GM20000 (cell line): ENCODE data around the gene CDT1.
"Not testable (repeated sequence)": the region's sequence is repeated elsewhere in the genome, so short reads cannot be mapped to it uniquely, and the experiment has no call there.

Experiments used
- DNase-seq: peaks from one replicate; pipeline ENCODE4 v3.0.0; 2012; ENCODE audit warnings: low spot score
- TF ChIP-seq, protein P1 (sequence below): IDR thresholded peaks from 2 replicates; pipeline ENCODE4 v1.5.1; 2012; ENCODE audit warnings: mild to moderate bottlenecking, control low read depth; ENCODE audit errors: extremely low read depth, missing control alignments

Gene CDT1

DNA sequence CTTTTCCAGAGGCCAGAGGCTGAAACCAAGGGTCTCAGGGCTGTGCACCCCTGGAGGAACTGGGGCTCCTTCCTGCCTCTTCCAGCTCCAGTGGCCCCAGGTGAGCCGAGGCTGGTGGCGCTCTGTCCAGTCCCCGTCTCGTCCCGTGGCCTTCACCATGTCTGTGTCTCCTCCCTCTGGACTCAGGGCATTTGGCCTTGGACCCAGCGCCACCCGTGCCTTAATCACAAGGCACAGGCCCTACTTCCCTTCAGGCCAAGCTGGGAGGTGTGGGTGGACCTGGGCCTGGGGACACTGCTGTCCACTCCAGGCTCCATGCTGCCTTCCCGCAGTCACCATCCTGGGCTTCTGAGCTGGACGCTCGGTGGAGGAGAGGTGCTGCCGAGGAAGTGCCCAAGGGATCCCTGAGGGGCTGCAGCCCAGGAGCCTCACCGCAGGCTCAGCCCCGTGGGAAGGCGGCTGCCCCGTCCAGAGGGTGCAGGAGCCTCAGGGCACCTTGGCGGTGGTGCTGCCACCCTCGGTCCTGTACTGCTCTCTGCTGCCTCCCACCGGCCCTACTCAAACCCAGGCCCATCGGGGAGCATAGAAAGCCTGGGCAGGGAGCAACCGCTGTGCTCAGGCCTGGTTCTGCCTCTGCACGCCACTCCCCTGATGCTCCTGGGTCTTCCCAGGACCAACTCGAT is 17.7 kb downstream of the CDT1 start:
- DNase-seq: no peak
- TF ChIP-seq, protein P1, sequence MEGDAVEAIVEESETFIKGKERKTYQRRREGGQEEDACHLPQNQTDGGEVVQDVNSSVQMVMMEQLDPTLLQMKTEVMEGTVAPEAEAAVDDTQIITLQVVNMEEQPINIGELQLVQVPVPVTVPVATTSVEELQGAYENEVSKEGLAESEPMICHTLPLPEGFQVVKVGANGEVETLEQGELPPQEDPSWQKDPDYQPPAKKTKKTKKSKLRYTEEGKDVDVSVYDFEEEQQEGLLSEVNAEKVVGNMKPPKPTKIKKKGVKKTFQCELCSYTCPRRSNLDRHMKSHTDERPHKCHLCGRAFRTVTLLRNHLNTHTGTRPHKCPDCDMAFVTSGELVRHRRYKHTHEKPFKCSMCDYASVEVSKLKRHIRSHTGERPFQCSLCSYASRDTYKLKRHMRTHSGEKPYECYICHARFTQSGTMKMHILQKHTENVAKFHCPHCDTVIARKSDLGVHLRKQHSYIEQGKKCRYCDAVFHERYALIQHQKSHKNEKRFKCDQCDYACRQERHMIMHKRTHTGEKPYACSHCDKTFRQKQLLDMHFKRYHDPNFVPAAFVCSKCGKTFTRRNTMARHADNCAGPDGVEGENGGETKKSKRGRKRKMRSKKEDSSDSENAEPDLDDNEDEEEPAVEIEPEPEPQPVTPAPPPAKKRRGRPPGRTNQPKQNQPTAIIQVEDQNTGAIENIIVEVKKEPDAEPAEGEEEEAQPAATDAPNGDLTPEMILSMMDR: no peak

DNA sequence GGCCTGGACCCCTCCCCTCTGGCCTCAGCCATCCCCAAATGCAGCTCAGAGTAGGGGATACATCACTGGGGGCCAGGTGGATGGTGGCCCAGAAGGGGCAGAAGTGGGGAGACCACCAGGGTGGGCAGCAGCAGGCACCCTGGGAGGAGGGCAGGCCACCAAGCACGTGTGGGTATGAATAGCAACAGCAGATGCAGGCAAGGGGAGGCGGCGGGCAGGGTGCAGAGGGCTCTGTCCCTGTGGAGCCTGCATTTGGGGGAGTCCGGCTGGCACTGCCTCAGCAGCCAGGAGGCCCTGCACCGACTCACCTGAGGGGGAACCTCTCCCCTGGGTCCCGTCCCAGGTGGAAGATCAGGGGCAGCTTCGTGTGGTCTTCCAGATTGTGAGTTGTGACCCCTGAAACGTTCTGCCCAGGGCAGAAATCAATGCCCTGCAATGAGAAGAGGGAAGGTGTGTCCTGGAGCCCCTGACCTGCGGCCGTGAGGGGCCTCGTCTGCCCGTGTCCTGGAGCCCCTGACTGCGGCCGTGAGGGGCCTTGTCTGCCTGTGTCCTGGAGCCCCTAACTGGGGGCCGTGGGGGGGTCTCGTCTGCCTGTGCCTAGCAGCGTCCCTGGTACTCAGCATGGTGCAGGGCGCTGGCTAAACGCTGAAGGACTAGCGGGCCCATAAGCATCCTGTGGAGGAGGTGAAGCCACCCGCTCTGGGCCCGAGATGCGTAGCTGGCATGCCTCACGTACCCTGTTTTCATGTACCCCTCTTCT is 18.9 kb downstream of the CDT1 start:
- no peak for DNase-seq
- TF ChIP-seq, protein P1: no peak

DNA sequence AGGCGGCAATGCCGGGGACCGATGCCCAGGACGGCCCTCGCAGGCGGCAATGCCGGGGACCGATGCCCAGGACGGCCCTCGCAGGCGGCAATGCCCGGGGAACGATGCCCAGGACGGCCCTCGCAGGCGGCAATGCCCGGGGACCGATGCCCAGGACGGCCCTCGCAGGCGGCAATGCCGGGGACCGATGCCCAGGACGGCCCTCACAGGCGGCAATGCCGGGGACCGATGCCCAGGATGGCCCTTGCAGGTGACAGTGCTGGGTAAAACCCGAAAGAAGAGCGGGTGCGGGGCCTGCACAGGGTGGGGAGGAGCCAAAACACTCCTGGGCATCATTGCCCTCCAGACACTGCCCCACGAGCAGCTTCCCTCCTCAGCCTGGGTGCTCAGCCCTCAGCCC is 20.1 kb downstream of the CDT1 start:
- not testable (repeated sequence) for DNase-seq

DNA sequence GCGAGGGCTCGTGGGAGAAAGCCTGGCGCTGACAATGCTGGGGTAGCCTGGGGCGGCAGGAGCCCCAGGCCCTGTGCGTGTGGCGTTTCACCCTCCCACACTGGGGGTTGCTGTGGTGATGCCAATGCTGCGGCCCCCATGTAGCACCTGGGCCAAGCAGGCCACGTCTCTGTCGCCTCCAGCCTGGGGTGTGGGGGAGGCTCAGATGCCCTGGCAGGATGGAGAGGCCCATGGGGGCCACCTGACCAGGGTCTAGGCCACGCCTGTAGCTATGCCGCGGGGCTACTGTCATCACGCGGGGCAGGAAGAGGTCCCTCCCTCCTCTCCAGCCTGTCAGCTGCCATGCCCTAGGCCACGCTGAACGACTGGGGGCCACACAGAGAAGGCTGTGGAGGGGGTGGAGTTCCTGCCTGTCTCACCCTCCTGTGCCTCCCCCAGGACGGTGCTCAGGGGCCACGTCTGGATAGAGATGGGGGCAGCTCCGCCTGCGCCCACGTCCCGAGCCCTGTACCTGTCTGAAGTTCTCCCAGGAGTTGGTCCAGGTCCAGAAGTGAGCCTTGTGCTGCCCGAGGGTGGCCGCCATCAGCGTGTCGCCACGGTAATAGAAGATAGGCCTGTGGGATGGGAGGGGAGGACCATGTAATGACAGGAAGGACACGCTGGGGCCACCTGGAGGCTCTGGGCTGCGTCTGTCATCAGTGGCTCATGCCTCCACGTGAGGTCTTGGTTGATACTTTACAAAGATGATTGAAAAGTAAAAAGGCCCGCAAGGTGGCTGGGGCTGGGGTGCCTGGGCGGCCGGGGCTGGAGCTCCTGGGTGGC is 20.9 kb downstream of the CDT1 start:
- no peak for DNase-seq
- TF ChIP-seq, protein P1: no peak

DNA sequence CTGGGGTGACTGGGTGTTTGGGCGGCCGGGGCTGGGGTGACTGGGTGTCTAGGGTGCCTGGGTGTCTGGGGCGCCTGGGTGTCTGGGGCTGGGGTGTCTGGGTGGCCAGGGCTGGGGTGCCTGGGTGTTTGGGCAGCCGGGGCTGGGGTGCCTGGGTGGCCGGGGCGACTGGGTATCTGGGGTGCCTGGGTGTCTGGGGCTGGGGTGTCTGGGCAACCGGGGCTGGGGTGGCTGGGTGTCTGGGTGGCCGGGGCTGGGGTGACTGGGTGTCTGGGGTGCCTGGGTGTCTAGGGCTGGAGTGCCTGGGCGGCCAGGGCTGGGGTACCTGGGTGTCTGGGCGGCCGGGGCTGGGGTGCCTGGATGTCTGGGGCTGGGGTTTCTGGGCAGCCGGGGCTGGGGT is 21.6 kb downstream of the CDT1 start:
- TF ChIP-seq, protein P1: no peak
- DNase-seq: no peak

DNA sequence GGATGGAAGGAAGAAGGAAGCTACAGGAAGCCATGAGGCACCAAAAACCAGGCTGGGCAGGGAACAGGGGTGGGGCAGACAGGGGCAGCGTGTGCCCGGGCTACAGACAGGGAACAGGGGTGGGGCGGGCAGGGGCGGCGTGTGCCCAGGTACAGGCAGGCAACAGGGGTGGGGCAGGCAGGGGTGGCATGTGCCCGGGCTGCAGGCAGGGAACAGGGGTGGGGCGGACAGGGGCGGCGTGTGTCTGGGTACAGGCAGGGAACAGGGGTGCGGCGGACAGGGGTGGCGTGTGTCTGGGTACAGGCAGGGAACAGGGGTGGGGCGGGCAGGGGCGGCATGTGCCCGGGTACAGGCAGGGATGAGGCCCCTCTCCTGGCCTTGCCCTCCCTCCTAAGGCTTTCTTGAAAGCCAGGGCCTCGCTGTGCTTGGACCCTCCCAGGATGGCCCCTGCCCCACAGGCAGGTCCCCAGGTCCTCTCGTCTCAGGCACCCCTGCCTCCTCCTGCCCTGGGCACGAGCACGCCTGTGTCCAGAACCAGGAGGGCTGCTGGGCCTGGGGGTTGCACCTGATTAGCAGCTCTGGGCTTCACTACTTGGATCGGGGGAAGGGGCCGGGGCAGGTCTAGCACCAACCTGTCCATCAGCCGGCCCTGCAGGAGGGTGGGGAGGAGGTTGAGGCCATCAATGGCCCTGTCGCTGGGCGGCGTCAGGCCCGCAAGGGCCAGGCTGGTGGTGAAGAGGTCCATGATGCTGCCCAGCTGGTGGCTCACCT is 22.7 kb downstream of the CDT1 start:
- DNase-seq: no peak
- TF ChIP-seq, protein P1: no peak

DNA sequence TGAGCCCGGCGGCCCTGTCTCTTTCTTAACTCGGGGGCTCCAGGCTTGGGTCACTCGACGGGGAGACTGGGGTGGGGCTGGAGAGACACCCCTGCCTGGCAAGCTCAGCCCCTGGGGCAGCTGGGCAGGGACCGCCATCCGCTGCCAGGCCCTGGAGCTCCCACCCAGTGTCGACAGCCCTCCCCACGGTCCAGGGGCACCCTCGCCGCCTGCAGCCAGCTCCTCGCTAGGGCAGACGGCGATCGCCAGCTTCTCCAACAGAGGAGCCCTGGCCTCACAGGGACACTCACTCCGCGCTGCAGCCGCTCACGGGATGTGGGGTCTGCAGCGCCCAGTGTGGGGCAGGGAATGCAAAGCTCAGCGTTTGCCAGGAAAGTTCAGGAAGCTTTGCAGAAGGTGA is 24.1 kb downstream of the CDT1 start:
- no peak for DNase-seq
- TF ChIP-seq, protein P1: no peak
